RWPE2 (cell line): ENCODE measurements around the gene TDRD12.
"Not testable (repeated sequence)": the region's sequence is repeated elsewhere in the genome, so short reads cannot be mapped to it uniquely, and the experiment has no call there.

Experiments used
- ATAC-seq: fragments of 200-7000 bp; cut with Tn5 transposase; 3 replicates; pipeline ENCODE4 v1.9.1; 2021; ENCODE audit warnings: low read depth
- DNase-seq: peaks from one replicate; pipeline ENCODE4 v3.0.0-alpha.2; 2020; ENCODE audit warnings: low spot score
- H3K27ac ChIP-seq: fragments of 450-650 bp; 2 replicates; pipeline ENCODE4 v1.5.1; 2017; ENCODE audit warnings: mild to moderate bottlenecking; ENCODE audit not compliant: poor library complexity, severe bottlenecking
- H3K27me3 ChIP-seq: fragments of 250-450 bp; sonication (Bioruptor Pico); 2 replicates; pipeline ENCODE4 v1.5.1; 2021; ENCODE audit warnings: mild to moderate bottlenecking, moderate library complexity; ENCODE audit not compliant: insufficient read depth, poor library complexity, severe bottlenecking
- H3K36me3 ChIP-seq: fragments of 250-450 bp; sonication (Bioruptor Pico); 2 replicates; pipeline ENCODE4 v1.5.1; 2020; ENCODE audit warnings: low read depth, mild to moderate bottlenecking, moderate library complexity
- H3K4me1 ChIP-seq: fragments of 250-450 bp; sonication (Bioruptor Pico); 2 replicates; pipeline ENCODE4 v1.5.1; 2021; ENCODE audit warnings: mild to moderate bottlenecking, moderate library complexity; ENCODE audit not compliant: insufficient read depth, poor library complexity, severe bottlenecking
- H3K4me3 ChIP-seq: fragments of 250-450 bp; sonication (Bioruptor Pico); 2 replicates; pipeline ENCODE4 v1.5.1; 2021; ENCODE audit warnings: mild to moderate bottlenecking, moderate library complexity; ENCODE audit not compliant: severe bottlenecking
- H3K9me3 ChIP-seq: fragments of 250-450 bp; sonication (Bioruptor Pico); 2 replicates; pipeline ENCODE4 v1.5.1; 2021; ENCODE audit warnings: mild to moderate bottlenecking, moderate library complexity; ENCODE audit not compliant: severe bottlenecking
- TF ChIP-seq, protein P1 (sequence below): fragments of 450-650 bp; IDR thresholded peaks from one replicate; pipeline ENCODE4 v1.5.1; 2017; ENCODE audit warnings: mild to moderate bottlenecking, moderate library complexity; ENCODE audit not compliant: poor library complexity, severe bottlenecking

Gene TDRD12

DNA sequence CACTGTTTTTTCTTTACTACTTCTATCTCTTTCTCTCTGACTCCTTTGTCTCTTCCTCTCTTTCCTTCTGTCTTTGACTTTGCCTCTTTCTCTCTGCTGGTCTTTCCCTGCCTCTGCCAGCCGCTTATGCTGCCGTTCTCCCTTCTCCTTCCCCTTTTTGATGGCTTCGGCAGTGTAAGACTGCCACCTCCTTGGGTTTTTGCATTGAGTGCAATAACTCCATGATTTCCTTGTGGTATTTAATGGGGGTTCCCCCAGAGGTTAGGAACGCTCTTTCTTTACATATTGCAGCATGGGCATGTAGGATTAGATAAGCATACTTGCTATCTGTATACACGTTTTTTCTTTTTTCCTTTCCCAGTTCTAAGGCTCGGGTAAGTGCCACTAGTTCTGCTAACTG, 24.1 kb upstream of the TDRD12 start:
- H3K27me3 ChIP-seq, DNase-seq, H3K27ac ChIP-seq, H3K9me3 ChIP-seq, H3K4me3 ChIP-seq, ATAC-seq: not testable (repeated sequence)
- Histone ChIP-seq H3K36me3 (peaks cover 57% of the 10 kb centered on the region), H3K4me1 (peaks cover 15% of the 10 kb centered on the region)

DNA sequence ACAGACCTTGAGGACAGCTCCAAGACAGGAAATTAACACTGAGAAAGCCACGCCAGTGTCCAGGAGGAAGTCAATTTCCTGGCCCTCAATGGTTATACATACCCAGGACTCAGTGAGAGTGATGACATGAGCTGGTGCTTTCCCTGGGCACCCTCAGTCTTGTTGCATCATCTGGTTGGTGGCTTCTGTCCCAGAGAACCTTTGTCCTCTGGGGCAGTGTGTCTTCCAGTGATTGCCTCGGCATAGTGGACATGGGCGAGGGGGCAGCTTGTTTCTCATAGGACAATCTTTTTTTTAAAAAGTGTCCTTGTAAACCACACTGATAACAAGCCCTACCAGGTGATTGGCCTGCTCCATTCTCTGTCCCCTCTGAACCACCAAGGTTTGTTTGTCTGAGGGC, 22.8 kb upstream of the TDRD12 start:
- H3K36me3 ChIP-seq: peaks cover 59% of the 10 kb centered on the region

GRCh38 chr19:32700129-32700528, 19.4 kb upstream of the TDRD12 start:
- not testable (repeated sequence) for H3K27ac ChIP-seq, ATAC-seq, H3K4me3 ChIP-seq, DNase-seq, H3K4me1 ChIP-seq, H3K9me3 ChIP-seq, H3K27me3 ChIP-seq
- H3K36me3 ChIP-seq: peaks cover 65% of the 10 kb centered on the region

More for the DNA sequence above, 22.8 kb upstream of the TDRD12 start:
- H3K27ac ChIP-seq, H3K27me3 ChIP-seq, H3K4me3 ChIP-seq, DNase-seq, H3K9me3 ChIP-seq, ATAC-seq: not testable (repeated sequence)
- H3K4me1 ChIP-seq: peaks cover 11% of the 10 kb centered on the region

GRCh38 chr19:32702010-32702409, 17.6 kb upstream of the TDRD12 start:
- Histone ChIP-seq H3K27ac (no peak overlapping the region), H3K9me3 (peaks cover 10% of the 10 kb centered on the region), H3K27me3 (no peaks in the 10 kb centered on the region), H3K36me3 (peaks cover 56% of the 10 kb centered on the region), H3K4me1 (no peaks in the 10 kb centered on the region), H3K4me3 (no peak overlapping the region)
- DNase-seq (no peak), ATAC-seq (no peak)
- TF ChIP-seq, protein P1, sequence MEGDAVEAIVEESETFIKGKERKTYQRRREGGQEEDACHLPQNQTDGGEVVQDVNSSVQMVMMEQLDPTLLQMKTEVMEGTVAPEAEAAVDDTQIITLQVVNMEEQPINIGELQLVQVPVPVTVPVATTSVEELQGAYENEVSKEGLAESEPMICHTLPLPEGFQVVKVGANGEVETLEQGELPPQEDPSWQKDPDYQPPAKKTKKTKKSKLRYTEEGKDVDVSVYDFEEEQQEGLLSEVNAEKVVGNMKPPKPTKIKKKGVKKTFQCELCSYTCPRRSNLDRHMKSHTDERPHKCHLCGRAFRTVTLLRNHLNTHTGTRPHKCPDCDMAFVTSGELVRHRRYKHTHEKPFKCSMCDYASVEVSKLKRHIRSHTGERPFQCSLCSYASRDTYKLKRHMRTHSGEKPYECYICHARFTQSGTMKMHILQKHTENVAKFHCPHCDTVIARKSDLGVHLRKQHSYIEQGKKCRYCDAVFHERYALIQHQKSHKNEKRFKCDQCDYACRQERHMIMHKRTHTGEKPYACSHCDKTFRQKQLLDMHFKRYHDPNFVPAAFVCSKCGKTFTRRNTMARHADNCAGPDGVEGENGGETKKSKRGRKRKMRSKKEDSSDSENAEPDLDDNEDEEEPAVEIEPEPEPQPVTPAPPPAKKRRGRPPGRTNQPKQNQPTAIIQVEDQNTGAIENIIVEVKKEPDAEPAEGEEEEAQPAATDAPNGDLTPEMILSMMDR: no peak

DNA sequence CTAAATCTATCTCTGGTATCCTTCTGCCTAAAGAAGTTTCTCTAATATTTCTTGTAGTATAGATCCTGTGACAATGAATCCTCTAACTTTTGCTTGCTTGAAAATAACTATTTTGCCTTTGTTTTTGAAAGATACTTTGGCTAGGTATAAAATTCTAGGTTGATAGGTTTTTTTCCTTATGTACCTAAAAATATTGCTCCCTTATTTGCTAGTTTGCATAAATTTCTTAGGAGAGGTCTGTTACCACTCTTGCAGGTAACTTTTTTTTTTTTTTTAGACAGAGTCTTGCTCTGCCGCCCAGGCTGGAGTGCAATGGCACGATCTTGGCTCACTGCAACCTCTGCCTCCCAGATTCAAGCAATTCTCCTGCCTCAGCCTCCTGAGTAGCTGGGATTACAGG, 15.6 kb upstream of the TDRD12 start:
- not testable (repeated sequence) for DNase-seq, H3K27ac ChIP-seq, H3K27me3 ChIP-seq, H3K4me1 ChIP-seq, H3K4me3 ChIP-seq, ATAC-seq, H3K9me3 ChIP-seq
- H3K36me3 ChIP-seq: peaks cover 54% of the 10 kb centered on the region

- DNase-seq: no peak
- Histone ChIP-seq H3K27me3 (no peaks in the 10 kb centered on the region), H3K36me3 (peaks cover 58% of the 10 kb centered on the region), H3K27ac (no peak overlapping the region), H3K4me3 (no peak overlapping the region), H3K9me3 (peaks cover 10% of the 10 kb centered on the region), H3K4me1 (no peaks in the 10 kb centered on the region)
- no peak for ATAC-seq
- TF ChIP-seq, protein P1: no peak
Measured at GRCh38 chr19:32708457-32708856, 11.1 kb upstream of the TDRD12 start.

GRCh38 chr19:32709032-32709431, 10.5 kb upstream of the TDRD12 start:
- TF ChIP-seq, protein P1: no peak
- DNase-seq: no peak

More at GRCh38 chr19:32709032-32709431, 10.5 kb upstream of the TDRD12 start:
- Histone ChIP-seq H3K9me3 (peaks cover 6% of the 10 kb centered on the region), H3K27ac (no peak overlapping the region), H3K4me3 (no peak overlapping the region), H3K36me3 (peaks cover 59% of the 10 kb centered on the region), H3K4me1 (no peaks in the 10 kb centered on the region), H3K27me3 (no peaks in the 10 kb centered on the region)
- ATAC-seq: no peak
